Adrenal gland (tissue), 5 donors: ENCODE data around the gene IFI35.
"Not testable (repeated sequence)": the region's sequence is repeated elsewhere in the genome, so short reads cannot be mapped to it uniquely, and the experiment has no call there.

Experiments used
- CTCF ChIP-seq, 6 experiments: fragments of 450-650 bp in 4 of 6; fragments of 200-600 bp in 2 of 6; sonication (generic) in 1 of 6; IDR thresholded peaks; 1 replicate in 5 of 6; 2 replicates in 1 of 6; pipeline versions ENCODE4 v1.5.1 to v1.8.0; 2016 to 2021; ENCODE audit warnings: antibody characterized with exemption in 6 of 6, mild to moderate bottlenecking in 2 of 6, moderate library complexity in 1 of 6
- POLR2A ChIP-seq, 2 donors: fragments of 450-650 bp; IDR thresholded peaks; one replicate each; pipeline ENCODE4 v1.6.1; 2017; ENCODE audit warnings: antibody characterized with exemption in 2 of 2, mild to moderate bottlenecking in 2 of 2, moderate library complexity in 1 of 2
- donor health status: DM: no; HTN: no; CAD: no.

- not testable (repeated sequence) for TF ChIP-seq CTCF, POLR2A (IDR thresholded peaks at IDR 0.05)
Observed at GRCh38 chr17:42975701-42976100, 30.9 kb upstream of the IFI35 start.
